DMS153 treated with DMSO at 0.1 percent for 48 hours (cell line): Measurements from ENCODE around the gene EPHA3.

Experiments
- DNase-seq: peaks from one replicate; lab custom pipeline; 2025; ENCODE audit not compliant: unreplicated experiment; lab: John Stamatoyannopoulos, UW

Gene EPHA3

DNA sequence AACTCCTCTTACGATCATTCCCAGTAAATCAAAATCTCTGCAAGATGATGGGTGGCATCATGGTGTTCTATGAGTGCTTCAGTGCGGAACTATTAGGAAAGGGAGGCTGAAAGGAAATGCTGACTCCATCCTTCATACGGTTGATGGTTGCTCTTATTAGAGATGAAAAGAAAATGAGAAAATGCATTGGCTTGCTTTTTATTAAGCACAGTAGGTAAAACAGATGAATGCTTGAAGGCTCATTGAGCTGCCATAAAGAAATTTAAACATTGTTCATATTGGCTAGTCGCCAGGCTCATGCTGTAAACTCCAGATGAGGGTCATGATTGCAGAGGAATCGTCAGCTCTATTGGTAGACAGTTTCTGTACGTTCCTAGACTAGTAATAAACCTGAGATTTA, 115.8 kb downstream of the EPHA3 start:
- no peak for DNase-seq

DNA sequence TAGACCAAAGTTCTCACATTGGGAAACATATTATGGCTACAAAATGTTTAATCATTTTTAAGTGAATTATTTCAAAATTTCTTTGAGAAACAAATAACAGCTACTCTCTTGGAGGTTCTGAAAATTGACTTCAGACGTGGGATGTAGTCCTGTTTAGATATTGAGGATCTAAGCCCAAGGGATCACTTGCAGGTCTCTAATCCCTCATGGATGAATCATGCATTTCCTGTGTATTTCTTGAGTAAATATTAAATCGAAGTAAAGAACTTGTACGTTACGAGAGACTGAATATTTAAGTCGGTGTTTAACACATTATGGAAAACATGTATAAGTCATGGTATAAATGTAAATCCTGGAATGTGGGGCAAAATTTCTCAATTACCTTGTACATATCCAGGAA, 119.8 kb downstream of the EPHA3 start:
- no peak for DNase-seq

DNA sequence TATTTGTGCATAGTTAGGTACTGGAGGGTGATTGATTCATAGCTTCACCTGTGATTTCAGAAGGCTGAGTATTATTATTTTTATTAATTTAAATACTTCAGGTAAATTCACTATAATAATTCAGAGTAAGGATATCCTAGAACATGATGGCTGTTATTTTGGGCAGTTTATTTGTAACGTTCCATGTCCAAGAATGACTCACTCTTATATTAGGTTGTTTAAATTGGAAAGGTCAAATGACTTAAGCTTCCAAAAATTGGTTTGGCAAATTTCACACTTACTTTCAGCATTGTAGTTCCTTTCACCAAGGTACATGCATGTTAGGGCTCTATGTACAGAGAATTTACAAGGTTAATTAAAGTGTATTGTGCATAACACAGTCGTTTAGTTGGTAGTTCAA, 120.2 kb downstream of the EPHA3 start:
- DNase-seq = no peak

DNA sequence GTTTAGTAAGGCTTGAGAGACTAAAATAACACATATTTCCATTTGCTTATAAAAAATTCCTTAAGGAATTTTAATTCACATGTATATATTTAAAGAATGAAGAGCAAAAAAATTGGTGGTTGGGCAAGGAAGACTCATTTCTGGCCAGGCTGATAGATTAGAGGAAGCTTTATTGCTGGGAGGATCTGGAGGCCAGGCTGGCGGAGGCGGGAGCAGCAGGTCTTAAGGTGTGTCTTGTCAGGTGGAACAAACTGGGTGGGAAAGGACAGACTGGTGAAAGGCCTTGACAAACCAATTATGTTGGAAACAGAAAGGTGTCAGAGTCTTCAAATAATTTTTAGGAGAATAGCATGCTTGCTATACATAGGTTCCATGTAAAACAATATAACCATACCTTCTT, 124.7 kb downstream of the EPHA3 start:
- no peak for DNase-seq

DNA sequence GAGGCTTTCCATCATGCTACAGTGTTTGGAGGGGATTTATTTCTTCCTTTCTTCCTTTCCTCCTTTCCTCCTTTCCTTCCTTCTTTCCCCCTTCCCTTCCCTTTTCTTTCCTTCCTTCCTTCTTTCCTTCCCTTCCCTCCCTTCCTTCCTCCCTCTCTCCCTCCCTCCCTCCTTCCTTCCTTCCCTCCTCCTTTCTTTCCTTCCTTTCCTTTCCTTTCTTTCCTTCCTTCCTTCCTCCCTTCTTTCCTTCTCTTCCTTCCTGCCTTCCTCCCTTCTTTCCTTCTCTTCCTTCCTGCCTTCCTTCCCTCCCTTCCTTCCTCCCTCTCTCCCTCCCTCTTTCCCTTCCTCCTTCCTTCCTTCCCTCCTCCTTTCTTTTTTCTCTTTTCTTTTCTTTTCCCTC, 127.2 kb downstream of the EPHA3 start:
- DNase-seq = no peak

DNA sequence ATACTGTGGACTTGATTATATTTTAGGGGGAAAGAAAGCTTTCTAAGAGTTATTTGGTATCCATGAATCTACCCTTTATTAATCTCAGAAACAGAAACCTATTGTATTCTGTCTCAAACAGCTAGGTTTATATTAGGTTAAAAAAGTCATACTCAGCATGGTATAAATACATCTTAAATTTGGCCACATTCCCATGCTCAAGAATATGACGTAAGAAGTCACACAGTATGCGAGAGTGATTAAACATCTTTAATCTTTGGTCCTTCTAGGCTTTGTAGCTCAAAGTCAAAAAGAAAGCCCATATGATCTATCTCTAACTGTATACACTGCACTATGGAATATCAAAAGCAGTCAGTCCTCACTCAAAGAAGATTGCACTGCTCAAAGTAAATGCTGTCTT, 131.4 kb downstream of the EPHA3 start:
- no peak for DNase-seq

DNA sequence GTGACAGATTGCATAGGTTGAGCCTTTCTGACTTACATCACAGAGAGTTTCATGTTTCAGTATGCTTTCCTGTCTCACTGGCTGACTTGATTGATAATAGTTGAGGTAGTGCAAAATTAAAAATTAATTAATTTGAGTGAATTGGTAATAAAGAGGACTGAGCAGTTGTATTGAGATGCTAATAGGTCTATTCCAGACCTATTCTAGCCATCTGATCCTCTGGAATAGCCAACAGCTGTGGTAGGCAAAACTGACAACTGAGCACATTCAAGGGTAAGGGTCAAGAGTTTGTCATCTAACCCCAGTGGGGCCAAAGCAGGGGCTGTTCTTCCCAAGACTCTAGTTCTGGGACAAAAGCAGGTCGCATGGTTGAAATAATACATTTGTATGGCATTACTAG, 132.4 kb downstream of the EPHA3 start:
- no peak for DNase-seq

DNA sequence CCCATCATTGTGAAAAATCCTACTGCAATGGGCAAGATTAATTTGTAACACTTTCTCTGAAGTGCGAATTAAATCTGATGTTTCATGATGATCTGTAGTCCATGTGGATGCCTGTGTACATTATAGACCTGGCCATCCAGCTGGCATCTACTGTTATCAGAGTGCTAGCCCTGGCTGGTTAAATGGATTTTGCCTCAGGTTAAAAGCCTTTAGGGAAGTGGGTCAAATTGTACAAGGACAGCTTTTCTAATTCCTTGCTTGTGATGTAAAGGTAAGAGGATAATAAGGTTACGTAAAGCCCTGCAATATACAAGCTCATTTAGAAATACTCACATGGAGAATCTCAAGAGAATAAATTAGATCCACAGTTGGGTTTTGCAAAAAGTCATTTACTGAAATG, 138.2 kb downstream of the EPHA3 start:
- DNase-seq = no peak

DNA sequence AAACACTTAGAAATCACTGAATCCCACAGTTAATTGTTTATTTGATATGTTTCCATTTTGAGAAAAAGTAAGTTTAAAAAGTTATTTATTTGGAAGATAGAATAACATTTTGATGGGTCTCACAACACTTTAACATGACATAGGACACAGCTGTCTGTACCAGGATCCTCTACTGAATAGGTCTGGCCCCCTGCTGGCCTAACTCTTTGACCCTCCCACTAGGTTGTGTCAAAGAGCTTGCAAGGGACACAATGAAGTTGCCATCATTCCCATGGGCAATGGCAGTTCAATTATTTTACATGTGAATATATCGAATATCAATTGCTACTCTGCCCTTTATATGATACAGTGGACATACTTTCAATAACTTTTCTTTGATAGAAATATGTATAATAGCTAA, 138.9 kb downstream of the EPHA3 start:
- DNase-seq = no peak

DNA sequence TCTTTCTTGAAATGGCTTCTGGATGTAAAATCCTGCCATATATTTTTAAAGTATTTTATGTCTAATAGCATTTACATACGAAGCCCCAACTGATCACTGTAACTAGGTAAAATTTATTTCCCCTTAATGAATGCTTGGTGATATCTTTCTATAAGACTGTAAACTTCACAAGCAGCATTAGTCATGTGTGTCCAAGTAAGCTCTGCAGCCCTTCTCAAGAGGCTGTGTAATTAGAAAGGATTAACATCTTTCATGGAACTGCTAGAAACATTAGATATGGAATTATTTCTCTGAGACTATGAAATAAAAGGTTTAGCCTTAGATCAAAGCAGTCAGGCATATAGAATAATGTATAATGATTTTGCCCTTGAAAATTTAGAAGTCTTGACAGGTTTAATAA, 143.3 kb downstream of the EPHA3 start:
- DNase-seq = no peak

DNA sequence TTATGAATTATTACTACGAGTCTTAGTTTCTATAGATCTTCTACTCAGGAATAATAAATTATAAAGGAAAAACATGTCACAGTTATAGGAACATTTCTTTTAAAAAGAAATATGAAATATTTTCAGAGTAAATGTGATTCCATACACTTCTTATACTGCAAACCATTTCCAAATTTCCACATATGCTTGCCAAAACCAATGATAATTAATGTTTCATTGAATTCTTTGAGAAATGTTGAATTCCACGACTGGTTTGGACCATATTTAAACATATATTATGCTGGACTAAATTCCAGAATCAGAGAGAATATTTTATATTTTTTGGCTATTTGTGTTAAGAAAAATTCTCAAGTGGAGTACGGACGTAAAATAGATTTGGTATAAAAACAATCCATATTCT, 144.6 kb downstream of the EPHA3 start:
- DNase-seq = no peak

DNA sequence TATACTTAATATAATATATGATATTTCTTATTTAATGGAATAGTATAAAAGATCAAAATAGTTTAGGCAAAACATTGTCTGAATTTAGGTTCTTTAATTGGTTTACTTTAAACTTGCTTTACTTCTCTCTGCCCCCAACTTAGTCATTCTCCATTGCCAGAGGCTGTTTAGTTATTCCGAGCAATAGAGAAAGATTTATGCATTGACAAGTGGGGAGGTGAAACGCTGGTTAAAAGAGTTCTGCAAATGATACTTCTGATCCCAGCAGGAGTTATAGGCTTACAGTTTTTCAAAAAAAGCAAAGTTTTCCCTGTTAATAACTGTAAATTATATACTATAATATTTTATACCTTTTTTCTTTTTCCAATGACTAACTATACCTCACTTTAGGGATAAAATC, 145.4 kb downstream of the EPHA3 start:
- no peak for DNase-seq

DNA sequence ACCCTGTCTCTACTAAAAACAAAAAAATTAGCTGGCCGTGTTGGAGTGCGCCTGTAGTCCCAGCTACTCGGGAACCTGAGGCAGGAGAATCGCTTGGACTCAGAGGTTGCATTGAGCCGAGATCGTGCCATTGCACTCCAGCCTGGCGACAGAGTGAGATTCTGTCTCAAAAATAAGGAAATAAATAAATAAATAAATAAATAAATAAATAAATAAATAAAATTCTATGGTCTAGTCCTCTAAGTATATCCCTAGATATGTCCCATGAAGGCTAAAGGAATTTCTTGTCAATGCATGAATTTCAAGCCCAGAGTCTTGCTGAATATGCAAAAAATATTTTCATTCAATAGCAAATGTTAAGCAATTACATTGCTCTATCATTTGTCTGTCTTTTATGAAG, 149.0 kb downstream of the EPHA3 start:
- no peak for DNase-seq

DNA sequence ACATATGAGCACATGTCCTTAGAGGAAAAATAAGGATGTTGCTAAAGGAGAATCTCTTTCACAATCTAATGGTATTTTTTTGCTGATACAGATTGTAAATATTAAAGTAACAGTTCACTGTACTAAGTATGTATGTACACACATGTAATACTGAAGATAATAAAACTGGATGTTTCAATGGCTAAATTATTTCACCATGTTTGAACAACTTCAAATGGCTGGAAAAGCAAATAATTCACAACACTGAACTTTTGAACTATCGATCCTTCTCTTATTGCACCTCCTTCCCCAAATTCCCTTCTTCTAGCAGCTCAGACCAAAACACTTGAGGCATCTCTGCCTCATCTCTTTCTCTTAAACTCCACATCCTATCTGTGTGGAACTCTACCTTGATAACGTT, 149.5 kb downstream of the EPHA3 start:
- no peak for DNase-seq

DNA sequence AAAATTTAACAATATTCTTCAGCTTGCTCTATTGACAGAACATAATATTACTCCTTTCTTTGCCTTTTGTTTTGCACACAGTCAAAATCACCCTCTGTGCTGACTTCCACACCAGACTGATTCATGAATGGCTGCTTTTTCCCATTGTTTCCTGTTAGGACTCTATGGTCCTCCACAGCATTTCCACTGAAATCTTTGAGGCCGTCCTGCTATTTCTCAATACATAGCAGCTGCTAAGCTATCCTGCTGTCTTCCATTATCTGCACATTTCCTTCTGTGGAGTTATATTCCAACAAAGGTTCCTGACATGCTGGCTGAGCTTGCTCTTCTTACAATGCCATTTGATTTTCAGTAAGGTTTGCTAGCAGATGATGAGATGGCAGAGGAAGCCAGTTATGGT, 153.3 kb downstream of the EPHA3 start:
- no peak for DNase-seq

DNA sequence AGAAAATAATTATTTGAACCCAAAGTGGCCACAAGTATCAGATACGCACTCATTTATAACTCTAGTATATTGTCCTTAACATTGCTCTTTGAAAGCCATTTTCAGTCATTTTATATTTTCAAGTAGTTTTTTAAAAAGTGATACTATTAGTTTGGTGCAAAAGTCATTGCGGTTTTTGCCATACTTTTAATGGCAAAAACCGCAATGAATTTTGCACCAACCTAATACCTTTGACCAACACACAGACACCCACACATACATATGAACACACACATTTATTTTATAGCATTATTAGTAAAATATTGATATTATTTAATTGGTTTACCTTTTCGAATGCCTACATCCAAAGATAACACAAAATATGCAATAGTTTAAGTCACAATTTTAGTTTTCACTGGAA, 154.3 kb downstream of the EPHA3 start:
- DNase-seq = no peak

DNA sequence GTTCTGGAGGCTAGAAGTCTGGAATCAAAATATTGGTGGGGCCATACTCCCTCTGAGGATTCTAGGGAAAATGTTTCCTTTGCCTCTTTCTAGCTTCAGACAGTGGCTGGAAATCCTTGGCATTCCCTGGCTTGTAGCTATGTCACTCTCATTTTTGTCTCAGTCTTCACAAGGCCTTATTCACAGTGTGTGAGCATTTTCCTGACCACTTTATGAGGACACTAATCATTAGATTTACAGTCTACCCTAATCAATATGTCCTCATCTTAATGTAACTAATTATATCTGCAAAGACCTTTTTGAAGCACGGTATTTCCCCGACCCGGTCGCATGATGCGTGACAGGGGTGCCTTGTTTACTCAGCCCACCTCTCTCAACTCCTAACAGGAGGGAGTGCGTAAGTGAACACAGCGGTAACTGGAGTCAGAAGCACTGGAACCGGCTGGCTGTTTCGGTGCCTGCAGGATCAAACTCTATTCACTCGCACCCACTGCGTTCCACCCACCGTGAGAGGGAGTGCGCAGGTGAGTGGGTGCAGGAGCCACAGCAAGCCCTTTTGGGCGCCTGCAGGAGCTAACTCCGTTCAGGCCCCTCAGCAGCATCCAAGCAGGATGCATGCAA, 155.0 kb downstream of the EPHA3 start:
- DNase-seq = no peak

DNA sequence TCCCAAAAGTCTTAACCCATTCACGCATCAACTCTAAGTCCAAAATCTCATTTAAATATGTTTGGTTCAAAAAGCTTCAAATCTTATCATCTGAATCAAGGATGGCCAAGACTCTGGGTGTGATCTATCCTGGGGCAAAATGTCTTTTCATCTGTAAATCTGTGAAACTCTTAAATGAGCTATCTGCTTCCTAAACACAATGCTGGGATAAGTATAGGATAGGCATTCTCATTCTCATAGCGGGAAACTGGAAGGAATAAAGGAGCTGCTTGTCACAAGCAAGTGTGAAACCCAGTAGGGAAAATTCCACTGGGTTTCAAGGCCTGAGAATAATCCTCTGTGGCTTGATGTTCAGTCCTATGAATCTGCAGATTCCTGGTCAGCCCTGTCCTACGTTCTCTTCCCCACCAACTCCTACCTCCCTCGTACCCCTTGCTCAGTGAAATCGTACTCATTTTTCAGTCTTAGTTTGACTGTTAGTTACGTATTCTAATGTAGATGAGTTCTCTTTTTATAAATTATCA, 156.7 kb downstream of the EPHA3 start:
- no peak for DNase-seq

DNA sequence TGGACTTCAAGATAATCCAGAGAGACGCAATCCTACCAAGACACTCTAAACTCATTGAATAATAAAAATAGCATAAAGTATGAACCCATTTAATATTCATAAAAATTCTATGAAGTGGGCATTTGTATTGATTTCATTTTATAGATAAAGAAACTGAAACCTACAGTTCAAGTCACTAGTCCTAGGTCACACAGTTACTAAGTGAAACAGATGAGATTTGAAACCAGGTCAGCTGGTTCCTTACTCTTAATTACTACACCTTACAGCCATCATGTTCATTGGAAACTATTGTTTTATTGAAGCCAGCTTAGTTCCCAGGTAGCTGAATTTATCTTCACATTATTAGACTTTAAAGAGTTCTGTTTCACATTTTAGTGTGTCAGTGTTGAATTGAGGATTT, 158.7 kb downstream of the EPHA3 start:
- no peak for DNase-seq

DNA sequence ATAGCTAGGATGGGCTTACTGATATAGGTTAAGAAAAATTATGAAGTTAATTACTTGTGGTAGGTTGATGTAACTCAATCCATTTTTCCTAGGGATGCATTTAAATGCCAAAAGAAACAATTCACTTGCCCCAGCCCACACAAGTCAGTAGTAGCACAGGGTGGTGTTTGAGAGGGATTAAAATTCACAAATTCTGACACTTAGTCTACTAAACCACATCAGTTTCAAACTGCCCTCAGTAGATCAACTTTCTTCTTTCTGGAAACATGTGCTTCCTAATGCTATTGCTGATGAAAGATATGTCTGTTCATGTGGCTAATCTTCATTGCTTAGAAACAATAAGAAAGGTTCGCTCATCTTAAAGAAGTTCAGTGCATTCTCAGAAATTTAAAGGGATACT, 160.6 kb downstream of the EPHA3 start:
- no peak for DNase-seq

DNA sequence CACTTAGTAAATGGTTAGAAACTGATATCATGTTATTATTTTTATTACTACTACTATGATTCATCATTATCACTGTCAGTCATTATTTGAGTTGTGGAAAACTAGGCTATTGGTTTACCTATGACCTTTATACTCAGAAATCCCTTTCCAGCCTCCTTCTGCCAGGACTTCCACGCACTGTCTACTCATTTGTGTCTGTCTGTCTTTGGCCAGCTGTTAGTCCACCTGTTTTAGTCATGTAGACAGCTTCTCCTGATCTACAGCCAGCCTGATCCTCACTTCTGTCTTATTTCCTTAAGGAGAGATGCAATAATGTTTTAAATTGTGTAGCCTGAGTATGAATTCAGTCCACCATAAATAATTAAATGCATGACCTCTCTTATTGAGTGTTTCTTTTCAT, 162.8 kb downstream of the EPHA3 start:
- DNase-seq = no peak

DNA sequence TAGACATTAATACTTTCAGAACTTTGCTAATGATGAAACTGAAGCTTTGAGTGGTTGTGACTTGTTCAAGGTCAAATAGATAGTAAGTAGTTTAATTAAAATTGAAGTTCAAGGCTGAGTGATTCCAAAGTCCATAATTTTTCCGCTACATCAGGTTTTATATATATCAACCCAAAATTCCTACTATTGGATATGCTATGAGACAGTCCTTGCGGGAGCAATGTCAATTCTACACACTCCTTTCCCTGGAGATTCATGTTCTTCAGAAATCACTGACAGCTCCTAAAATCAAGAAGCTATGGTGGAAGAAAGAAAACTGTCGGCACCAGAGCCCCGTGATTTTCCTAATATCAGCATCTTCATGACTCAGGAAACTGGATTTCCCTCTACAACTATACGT, 167.6 kb downstream of the EPHA3 start:
- no peak for DNase-seq

DNA sequence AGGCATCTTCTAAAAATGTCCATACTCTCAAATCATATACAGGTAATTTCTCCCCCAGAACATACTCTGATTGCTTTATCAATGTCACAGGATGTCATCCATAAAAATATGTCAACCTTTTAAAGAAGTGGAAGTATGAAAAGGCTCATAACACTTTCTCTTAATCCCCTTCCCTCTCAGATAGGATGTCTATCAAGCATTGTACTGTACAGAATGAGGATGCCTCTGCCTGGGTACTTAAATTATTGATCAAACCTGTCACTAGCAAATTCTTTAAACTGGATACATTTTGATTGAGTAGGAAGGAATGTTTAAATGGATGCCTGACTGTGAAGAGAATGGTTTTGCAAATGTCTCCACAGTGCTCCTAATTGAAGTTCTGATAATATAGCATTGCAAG, 168.7 kb downstream of the EPHA3 start:
- no peak for DNase-seq
